ENCODE results near the gene PCMTD2.
A peak's percentile ranks its signal among the peaks of the same experiment; 100 is the strongest.

Gene PCMTD2

DNA sequence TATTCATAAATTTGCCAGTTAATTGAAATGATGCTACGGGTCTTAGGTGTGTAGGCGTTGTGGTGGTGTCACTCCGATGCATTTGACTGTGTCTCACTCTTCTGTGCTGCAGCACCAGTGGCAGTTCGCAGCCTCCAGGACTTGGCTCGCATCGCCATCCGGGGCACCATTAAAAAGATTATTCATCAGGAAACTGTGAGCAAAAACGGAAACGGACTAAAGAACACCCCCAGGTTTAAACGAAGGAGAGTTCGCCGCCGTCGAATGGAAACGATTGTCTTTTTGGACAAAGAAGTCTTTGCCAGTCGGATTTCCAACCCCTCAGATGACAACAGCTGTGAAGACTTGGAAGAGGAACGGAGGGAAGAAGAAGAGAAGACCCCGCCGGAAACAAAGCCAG lies 17.6 kb downstream of the PCMTD2 start:
- H3K4me1 Mint-ChIP-seq = peaks cover 7% of the 10 kb centered on the region
- H3K27ac Mint-ChIP-seq = peak overlapping the region; percentile 91
- peaks cover 2% of the 10 kb centered on the region for H3K27me3 Mint-ChIP-seq (ENCODE audit: low read depth, poor library complexity)
- DNase-seq = no peak
- H3K9me3 Mint-ChIP-seq = peaks cover 13% of the 10 kb centered on the region
- TF ChIP-seq, protein P1, sequence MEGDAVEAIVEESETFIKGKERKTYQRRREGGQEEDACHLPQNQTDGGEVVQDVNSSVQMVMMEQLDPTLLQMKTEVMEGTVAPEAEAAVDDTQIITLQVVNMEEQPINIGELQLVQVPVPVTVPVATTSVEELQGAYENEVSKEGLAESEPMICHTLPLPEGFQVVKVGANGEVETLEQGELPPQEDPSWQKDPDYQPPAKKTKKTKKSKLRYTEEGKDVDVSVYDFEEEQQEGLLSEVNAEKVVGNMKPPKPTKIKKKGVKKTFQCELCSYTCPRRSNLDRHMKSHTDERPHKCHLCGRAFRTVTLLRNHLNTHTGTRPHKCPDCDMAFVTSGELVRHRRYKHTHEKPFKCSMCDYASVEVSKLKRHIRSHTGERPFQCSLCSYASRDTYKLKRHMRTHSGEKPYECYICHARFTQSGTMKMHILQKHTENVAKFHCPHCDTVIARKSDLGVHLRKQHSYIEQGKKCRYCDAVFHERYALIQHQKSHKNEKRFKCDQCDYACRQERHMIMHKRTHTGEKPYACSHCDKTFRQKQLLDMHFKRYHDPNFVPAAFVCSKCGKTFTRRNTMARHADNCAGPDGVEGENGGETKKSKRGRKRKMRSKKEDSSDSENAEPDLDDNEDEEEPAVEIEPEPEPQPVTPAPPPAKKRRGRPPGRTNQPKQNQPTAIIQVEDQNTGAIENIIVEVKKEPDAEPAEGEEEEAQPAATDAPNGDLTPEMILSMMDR (IDR thresholded peaks at IDR 0.05) = no peak
- H3K36me3 Mint-ChIP-seq (ENCODE audit: low read depth) = peaks cover 62% of the 10 kb centered on the region
- no peak overlapping the region for H3K4me3 Mint-ChIP-seq

DNA sequence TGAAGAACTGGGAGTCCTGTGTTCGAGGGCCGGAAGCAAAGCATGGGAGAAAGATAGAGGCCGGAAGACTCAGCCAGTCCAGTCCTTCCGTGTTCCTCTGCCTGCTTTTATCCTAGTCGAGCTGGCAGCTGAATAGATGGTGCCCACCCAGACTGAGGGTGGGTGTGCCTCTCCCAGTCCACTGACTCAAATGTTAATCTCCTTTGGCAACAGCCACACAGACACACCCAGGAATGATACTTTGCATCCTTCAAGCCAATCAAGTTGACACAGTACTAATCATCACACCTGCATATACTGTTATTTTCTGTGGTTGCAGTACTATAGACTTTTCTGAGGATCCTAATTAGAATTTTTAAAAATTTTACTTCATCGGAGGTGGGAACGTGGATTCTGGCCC lies 21.3 kb downstream of the PCMTD2 start:
- H3K4me1 Mint-ChIP-seq = no peaks in the 10 kb centered on the region
- TF ChIP-seq, protein P1 (IDR thresholded peaks at IDR 0.05) = no peak
- peaks cover 7% of the 10 kb centered on the region for H3K27me3 Mint-ChIP-seq (ENCODE audit: low read depth, poor library complexity)
- no peak overlapping the region for H3K4me3 Mint-ChIP-seq
- peaks cover 30% of the 10 kb centered on the region for H3K36me3 Mint-ChIP-seq (ENCODE audit: low read depth)
- no peak overlapping the region for H3K27ac Mint-ChIP-seq
- H3K9me3 Mint-ChIP-seq = no peaks in the 10 kb centered on the region
- DNase-seq = no peak

DNA sequence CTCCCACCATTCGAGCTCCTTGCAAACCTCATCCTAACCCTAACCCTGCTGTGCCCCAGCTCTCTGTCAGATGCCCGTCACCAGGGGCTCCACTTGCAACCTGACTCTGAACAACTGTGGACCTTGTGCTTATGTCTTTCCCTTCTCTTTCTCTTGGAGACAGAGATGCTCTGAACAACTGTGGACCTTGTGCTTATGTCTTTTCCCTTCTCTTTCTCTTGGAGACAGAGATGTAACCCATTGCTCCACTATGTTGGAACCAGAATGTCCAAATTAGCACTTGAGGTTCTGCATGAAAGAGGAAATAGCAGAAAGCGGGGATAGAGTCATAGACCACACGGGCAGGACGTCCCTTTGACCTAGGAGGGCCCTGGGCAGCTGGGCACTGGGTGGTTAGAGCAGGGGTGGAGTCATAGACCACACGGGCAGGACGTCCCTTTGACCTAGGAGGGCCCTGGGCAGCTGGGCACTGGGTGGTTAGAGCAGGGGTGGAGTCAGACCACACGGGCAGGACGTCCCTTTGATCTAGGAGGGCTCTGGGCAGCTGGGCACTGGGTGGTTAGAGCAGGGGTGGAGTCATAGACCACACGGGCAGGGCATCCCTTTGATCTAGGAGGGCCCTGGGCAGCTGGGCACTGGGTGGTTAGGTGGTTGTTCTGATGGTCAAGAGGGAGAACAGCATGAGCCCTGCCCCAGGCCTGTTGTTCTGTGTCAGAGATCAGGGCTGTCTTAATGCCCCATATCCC lies 22.2 kb downstream of the PCMTD2 start:
- Mint-ChIP-seq H3K27ac (no peak overlapping the region), H3K36me3 (ENCODE audit: low read depth) (peaks cover 26% of the 10 kb centered on the region)

DNA sequence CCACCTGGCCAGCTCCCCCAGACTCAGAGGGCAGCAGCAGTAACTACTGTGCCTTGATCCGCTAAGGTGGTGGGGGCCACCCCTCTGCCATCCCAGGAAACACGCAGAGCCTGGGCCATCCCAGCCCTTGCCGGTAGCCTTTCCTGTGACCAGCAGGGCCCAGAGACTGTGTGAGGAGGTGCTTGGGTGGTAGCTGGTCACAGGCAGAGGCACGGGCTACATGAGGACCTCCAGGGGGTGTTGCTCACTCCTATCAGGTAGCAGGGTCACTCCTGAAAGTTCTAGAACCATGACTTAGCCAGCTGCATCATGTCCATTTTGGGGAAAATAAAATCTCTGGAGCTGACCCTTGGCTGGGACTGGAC lies 22.8 kb downstream of the PCMTD2 start:
- DNase-seq = no peak
- Mint-ChIP-seq H3K9me3 (peaks cover 2% of the 10 kb centered on the region), H3K36me3 (ENCODE audit: low read depth) (peaks cover 21% of the 10 kb centered on the region), H3K27me3 (ENCODE audit: low read depth, poor library complexity) (peaks cover 11% of the 10 kb centered on the region), H3K27ac (no peak overlapping the region), H3K4me1 (no peaks in the 10 kb centered on the region), H3K4me3 (no peak overlapping the region)
- TF ChIP-seq, protein P1 (IDR thresholded peaks at IDR 0.05) = no peak

More for the DNA sequence above, 22.2 kb downstream of the PCMTD2 start:
- Mint-ChIP-seq H3K27me3 (ENCODE audit: low read depth, poor library complexity) (peaks cover 9% of the 10 kb centered on the region), H3K9me3 (no peaks in the 10 kb centered on the region), H3K4me3 (no peak overlapping the region), H3K4me1 (no peaks in the 10 kb centered on the region)
- TF ChIP-seq, protein P1 (IDR thresholded peaks at IDR 0.05) = no peak
- DNase-seq = no peak

DNA sequence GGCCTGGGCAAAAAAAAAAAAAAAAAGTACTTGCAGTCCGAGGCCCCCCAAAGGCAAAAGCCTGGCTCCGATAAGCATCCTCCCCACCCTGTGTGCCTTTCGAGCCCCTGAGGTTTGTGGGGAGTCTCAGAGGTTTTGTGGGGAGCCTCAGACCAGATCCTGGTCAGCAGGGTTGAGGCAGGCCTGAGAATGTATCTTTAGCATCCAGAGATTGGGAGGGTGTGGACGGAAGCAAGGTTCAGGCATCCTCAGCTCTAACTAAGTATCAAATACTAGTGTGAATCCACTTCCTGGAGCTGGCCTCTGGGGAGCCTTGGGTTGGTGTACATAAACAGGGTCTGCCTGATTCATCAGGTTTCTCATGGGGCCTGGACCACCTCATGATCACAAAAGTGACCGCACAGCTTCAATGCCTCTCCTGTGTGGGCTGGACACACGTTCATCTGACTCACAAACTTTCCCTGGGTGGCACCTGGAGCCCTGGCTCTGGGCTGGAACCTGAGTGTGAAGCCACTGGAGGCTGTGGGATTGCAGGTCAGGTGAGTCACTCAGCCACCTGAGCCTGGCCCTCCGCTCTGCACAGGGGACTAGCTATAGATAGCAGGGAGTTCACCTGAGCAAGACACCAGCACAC lies 24.4 kb downstream of the PCMTD2 start:
- Mint-ChIP-seq H3K36me3 (ENCODE audit: low read depth) (peaks cover 17% of the 10 kb centered on the region), H3K27ac (no peak overlapping the region), H3K9me3 (peaks cover 17% of the 10 kb centered on the region), H3K27me3 (ENCODE audit: low read depth, poor library complexity) (peaks cover 11% of the 10 kb centered on the region), H3K4me1 (no peaks in the 10 kb centered on the region), H3K4me3 (no peak overlapping the region)
- TF ChIP-seq, protein P1 (IDR thresholded peaks at IDR 0.05) = no peak
- DNase-seq = no peak

DNA sequence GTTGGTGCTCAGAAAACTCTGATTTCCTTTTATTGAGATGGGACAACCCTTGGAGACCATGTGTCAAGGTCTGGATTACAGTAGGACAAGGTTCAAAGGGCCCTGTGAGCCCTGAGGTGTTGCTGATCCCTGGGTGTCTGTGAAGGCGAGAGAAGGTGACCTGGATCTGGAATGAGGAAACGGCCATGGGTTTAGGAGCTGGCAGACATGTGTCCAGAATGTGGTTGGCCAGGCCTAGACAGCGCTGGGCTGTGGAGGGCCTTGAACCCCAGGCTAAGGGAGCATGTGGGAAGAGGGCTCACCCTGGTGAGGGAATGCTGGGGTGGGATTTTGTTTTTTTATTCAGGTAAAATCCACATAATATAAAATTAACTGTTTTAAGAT lies 24.9 kb downstream of the PCMTD2 start:
- no peak overlapping the region for H3K4me3 Mint-ChIP-seq
- TF ChIP-seq, protein P1 (IDR thresholded peaks at IDR 0.05) = no peak
- no peak overlapping the region for H3K27ac Mint-ChIP-seq
- no peaks in the 10 kb centered on the region for H3K4me1 Mint-ChIP-seq
- H3K36me3 Mint-ChIP-seq (ENCODE audit: low read depth) = peaks cover 15% of the 10 kb centered on the region
- peaks cover 18% of the 10 kb centered on the region for H3K9me3 Mint-ChIP-seq
- peaks cover 11% of the 10 kb centered on the region for H3K27me3 Mint-ChIP-seq (ENCODE audit: low read depth, poor library complexity)
- no peak for DNase-seq
